GM19372 (cell line): ENCODE results near the gene PPP1R13B.

Experiments used
- ATAC-seq: cut with Tn5 transposase; IDR thresholded peaks from one replicate; pipeline ENCODE4 v1.9.1; 2021; ENCODE audit warnings: mild to moderate bottlenecking, low read depth, moderate library complexity; ENCODE audit not compliant: unreplicated experiment

PPP1R13B gene

GRCh38 chr14:103718572-103718971, 128.8 kb downstream of the PPP1R13B start:
- ATAC-seq = no peak

GRCh38 chr14:103716899-103717411, 130.4 kb downstream of the PPP1R13B start:
- ATAC-seq = no peak

GRCh38 chr14:103716091-103716801, 131.1 kb downstream of the PPP1R13B start:
- ATAC-seq = no peak

- peak; percentile 93 for ATAC-seq
These were observed 132.0 kb downstream of the PPP1R13B start, which contains the start of the genes XRCC3 and ZFYVE21 for GRCh38 chr14:103715052-103716000. Gene XRCC3, minus strand, starts transcription at chr14:103715451. Its CDS starts 4,364 bp downstream, at chr14:103711087. Gene ZFYVE21, plus strand, starts transcription at chr14:103715810. Its CDS starts 32 bp downstream, at chr14:103715842.

GRCh38 chr14:103714063-103714724, 133.2 kb downstream of the PPP1R13B start:
- no peak for ATAC-seq

- no peak for ATAC-seq
These were observed 133.9 kb downstream of the PPP1R13B start for GRCh38 chr14:103713304-103714062.

GRCh38 chr14:103712633-103713247, 134.6 kb downstream of the PPP1R13B start:
- ATAC-seq = no peak

GRCh38 chr14:103711516-103712431, 135.6 kb downstream of the PPP1R13B start:
- no peak for ATAC-seq

GRCh38 chr14:103710771-103711377, 136.5 kb downstream of the PPP1R13B start:
- ATAC-seq = no peak

GRCh38 chr14:103709814-103710213, 137.6 kb downstream of the PPP1R13B start:
- ATAC-seq = no peak

- no peak for ATAC-seq
These were observed 138.6 kb downstream of the PPP1R13B start for GRCh38 chr14:103708750-103709187.

- no peak for ATAC-seq
These were observed 139.8 kb downstream of the PPP1R13B start for GRCh38 chr14:103707329-103708263.

GRCh38 chr14:103706551-103707328, 140.6 kb downstream of the PPP1R13B start:
- no peak for ATAC-seq

- ATAC-seq = no peak
These were observed 141.7 kb downstream of the PPP1R13B start for GRCh38 chr14:103705504-103706284.

- no peak for ATAC-seq
These were observed 142.3 kb downstream of the PPP1R13B start for GRCh38 chr14:103705118-103705503.
